T-cell (primary cell): Measurements from ENCODE around the gene TNRC6C. TPM values are rescaled to one million over a fixed set of nuclear protein-coding genes. Genes with fewer than 3 reads are reported as not detected.

Source experiments
- ATAC-seq, 4 experiments: fragments of 200-7000 bp in 3 of 4; fragments of 150-1000 bp in 1 of 4; cut with Tn5 transposase; replicated peaks in 1 of 4; 1 replicate in 3 of 4; 2 replicates in 1 of 4; pipeline ENCODE4 v1.10.0; 2021; ENCODE audit warnings: moderate library complexity in 3 of 4, mild to moderate bottlenecking in 2 of 4, moderate number of reproducible peaks in 1 of 4
- CTCF ChIA-PET, 2 donors: fragments of 300-600 bp; sonication (Branson Sonifier 250); formaldehyde crosslinking; loops; one replicate each; lab custom pipeline; 2022; ENCODE audit warnings: antibody characterized with exemption in 2 of 2; lab: Charles Lee
- POLR2A ChIA-PET, 2 donors: fragments of 300-600 bp; sonication (Branson Sonifier 250); formaldehyde crosslinking; loops; one replicate each; lab custom pipeline; 2022; ENCODE audit warnings: antibody characterized with exemption in 2 of 2; lab: Charles Lee
- DNase-seq, 35 experiments: peaks; one replicate each; pipeline versions ENCODE4 v3.0.0 to v3.0.0-alpha.2; 2013 to 2023
- H3K27ac ChIP-seq: one replicate; pipeline ENCODE4 v1.5.1; 2013; ENCODE audit warnings: low read length
- H3K27me3 ChIP-seq, 2 experiments: replicated peaks in 1 of 2; 1 replicate in 1 of 2; 2 replicates in 1 of 2; pipeline versions ENCODE4 v1.6.1 to v1.7.0; 2013; ENCODE audit warnings: low read length in 1 of 2, mixed read lengths in 1 of 2; ENCODE audit not compliant: control insufficient read depth in 2 of 2, insufficient read depth in 2 of 2; ENCODE audit errors: extremely low read depth in 1 of 2
- H3K36me3 ChIP-seq, 2 donors: 1 replicate in 1 of 2; 2 replicates in 1 of 2; pipeline versions ENCODE4 v1.6.1 to v1.7.0; 2013; ENCODE audit warnings: low read length in 1 of 2; ENCODE audit not compliant: control insufficient read depth in 2 of 2, insufficient read depth in 1 of 2; ENCODE audit errors: extremely low read depth in 1 of 2
- H3K4me1 ChIP-seq, 2 experiments: 1 replicate in 1 of 2; 2 replicates in 1 of 2; pipeline versions ENCODE4 v1.6.1 to v1.7.0; 2013; ENCODE audit warnings: low read length in 2 of 2, mixed read lengths in 1 of 2; ENCODE audit not compliant: insufficient read depth in 2 of 2, control insufficient read depth in 1 of 2; ENCODE audit errors: extremely low read depth in 1 of 2
- H3K4me3 ChIP-seq, 2 donors: 1 replicate in 1 of 2; 2 replicates in 1 of 2; pipeline versions ENCODE4 v1.5.1 to v1.7.0; 2013; ENCODE audit warnings: mild to moderate bottlenecking in 2 of 2, low read length in 1 of 2, moderate library complexity in 1 of 2; ENCODE audit not compliant: control insufficient read depth in 1 of 2; ENCODE audit errors: extremely low read depth in 1 of 2
- H3K9me3 ChIP-seq: 2 replicates; pipeline ENCODE4 v1.7.0; 2013
- H3K27ac Mint-ChIP-seq, 2 donors: one replicate each; pipeline ENCODE4 v1.8.0; 2020 to 2021; ENCODE audit warnings: mild to moderate bottlenecking in 2 of 2, mixed read lengths in 2 of 2
- H3K27me3 Mint-ChIP-seq, 2 donors: one replicate each; pipeline ENCODE4 v1.8.0; 2021 to 2022; ENCODE audit warnings: mixed read lengths in 2 of 2
- H3K36me3 Mint-ChIP-seq: one replicate; pipeline ENCODE4 v1.8.0; 2021; ENCODE audit warnings: mixed read lengths
- H3K4me1 Mint-ChIP-seq, 3 donors: one replicate each; pipeline ENCODE4 v1.8.0; 2020 to 2022; ENCODE audit warnings: mixed read lengths in 3 of 3, mild to moderate bottlenecking in 1 of 3
- H3K4me3 Mint-ChIP-seq, 3 donors: one replicate each; pipeline ENCODE4 v1.8.0; 2020 to 2022; ENCODE audit warnings: mild to moderate bottlenecking in 3 of 3, mixed read lengths in 3 of 3, moderate library complexity in 3 of 3
- H3K9me3 Mint-ChIP-seq, 3 donors: one replicate each; pipeline ENCODE4 v1.8.0; 2020 to 2022; ENCODE audit warnings: mixed read lengths in 3 of 3
- WGBS: methylation state at CpG from one replicate; pipeline ENCODE4 v1.1.5; 2013; ENCODE audit warnings: missing lambda C conversion rate; ENCODE audit not compliant: insufficient coverage; 5-methylcytosine and 5-hydroxymethylcytosine counted together
- total RNA-seq, 35 experiments: library from RNA in 6 of 35; stranded (reverse) in 6 of 35; fragments of 120-200 nt in 1 of 35; gene quantifications; one replicate each; pipeline versions ENCODE4 v1.2.1 to v1.2.4 and lab custom pipeline; 2013 to 2026

Gene TNRC6C
- total RNA-seq, 5 donors from 2014 or later (not counting 1 experiment from before 2014, with no cell fraction given): 87.1 to 116 (median 94.3) TPM

- under 1% methylated on average over 21 of the region's 39 CpGs for WGBS
- ATAC-seq: no peak
- Mint-ChIP-seq H3K4me1 (peaks cover 48 to 61% (median 51%) of the 10 kb centered on the region in 3 donors), H3K36me3 (peaks cover 12% of the 10 kb centered on the region), H3K27ac (peak overlapping the region; percentile 91 to 95), H3K27me3 (no peaks in the 10 kb centered on the region), H3K9me3 (no peaks in the 10 kb centered on the region), H3K4me3 (peak overlapping the region; percentile 91 to 99 (median 99))
- peak overlapping the region; percentile 66 for H3K27ac ChIP-seq
- peaks cover 8 to 53% of the 10 kb centered on the region in 2 donors for H3K36me3 ChIP-seq
- H3K4me3 ChIP-seq: peak overlapping the region; percentile 83 to 91
- H3K4me1 ChIP-seq: peaks cover 43 to 73% of the 10 kb centered on the region in 2 experiments
- no peaks in the 10 kb centered on the region for H3K9me3 ChIP-seq
- CTCF ChIA-PET: no interaction called here
- POLR2A ChIA-PET: interaction anchor here in 1 of 2 donors (0.6 to 0.8 kb wide), 2 partner anchors 9 to 12 kb away, joined by 4 to 6 read pairs; no protein-coding TSS in a partner anchor
- no peaks in the 10 kb centered on the region for H3K27me3 ChIP-seq
- peak in 2 of 35 experiments; percentile 26 to 43 for DNase-seq
Measured at GRCh38 chr17:78127888-78128550, 169.5 kb downstream of the TNRC6C start.

DNA sequence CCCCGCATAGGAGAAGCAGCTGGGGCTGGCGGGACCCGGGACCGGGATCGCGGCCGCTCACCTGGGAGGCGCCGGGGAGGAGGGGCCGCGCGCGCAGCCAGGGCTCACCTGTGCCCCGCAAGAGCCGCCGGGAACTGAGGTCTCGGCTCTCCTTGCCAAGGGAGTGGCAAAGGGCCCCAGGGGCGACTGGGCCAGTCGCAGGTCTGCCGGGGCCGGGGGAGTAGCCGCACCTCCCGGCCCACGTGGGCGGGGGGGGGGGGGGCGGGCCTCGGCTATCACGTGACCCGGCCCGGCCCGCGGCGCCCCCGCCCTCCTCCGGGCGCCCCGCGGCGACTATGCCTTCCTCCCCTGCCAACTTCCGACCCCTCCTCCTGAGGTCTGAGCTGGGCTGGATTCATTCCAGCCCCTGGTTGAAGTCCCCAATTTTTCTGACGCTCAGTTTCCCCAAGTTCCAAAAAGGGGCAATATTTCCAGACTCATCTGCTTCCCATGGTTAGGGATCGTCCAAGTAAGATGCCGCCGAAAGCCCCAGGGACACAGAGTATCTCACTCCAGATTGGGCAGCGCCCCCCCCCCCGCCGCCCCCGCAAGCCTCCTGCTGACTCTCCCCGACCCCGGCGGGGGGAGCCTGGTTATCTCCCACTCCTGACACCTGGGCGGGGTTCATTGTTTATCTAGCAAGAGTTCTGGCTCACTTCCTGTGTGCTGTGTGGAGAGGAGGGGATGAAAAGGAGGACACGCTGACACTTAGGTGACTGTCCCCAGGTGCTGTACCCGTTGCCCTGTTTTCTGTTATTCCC is 170.2 kb downstream of the TNRC6C start, which contains the start of gene TMC6:
Gene TMC6 (minus strand): TSS at position 205 of the 800 bp plus-strand sequence. CDS start 1,923 bp downstream, outside the sequence.
- peaks cover 42 to 73% of the 10 kb centered on the region in 2 experiments for H3K4me1 ChIP-seq
- under 1% methylated on average over 26 of the region's 54 CpGs for WGBS
- no peaks in the 10 kb centered on the region for H3K27me3 Mint-ChIP-seq
- H3K36me3 Mint-ChIP-seq: peaks cover 5% of the 10 kb centered on the region
- POLR2A ChIA-PET: interaction anchor here (0.6 to 0.8 kb wide), 4 partner anchors 8 to 225 kb away, joined by 4 to 9 read pairs (median 8); no protein-coding TSS in a partner anchor
- H3K9me3 ChIP-seq: no peaks in the 10 kb centered on the region
- H3K36me3 ChIP-seq: peaks cover 8 to 53% of the 10 kb centered on the region in 2 donors
- peak within 1 kb of the TSS; percentile 97 to 100 for H3K27ac Mint-ChIP-seq
- H3K27me3 ChIP-seq: no peaks in the 10 kb centered on the region
- peak within 1 kb of the TSS; percentile 83 to 92 for H3K4me3 ChIP-seq
- CTCF ChIA-PET: interaction anchor here in 1 of 2 donors (0.6 kb wide), 1 partner anchor 12 kb away, joined by 6 read pairs; no protein-coding TSS in a partner anchor
- H3K4me3 Mint-ChIP-seq: peak within 1 kb of the TSS; percentile 98 to 99 (median 99)
- DNase-seq: peak; percentile 59 to 88 (median 75)
- H3K4me1 Mint-ChIP-seq: peaks cover 48 to 61% (median 51%) of the 10 kb centered on the region in 3 donors
- no peaks in the 10 kb centered on the region for H3K9me3 Mint-ChIP-seq
- ATAC-seq: peak; percentile 29 to 42 (median 34)
- peak within 1 kb of the TSS; percentile 79 for H3K27ac ChIP-seq

GRCh38 chr17:78129351-78130089 is 171.0 kb downstream of the TNRC6C start:
- WGBS: 10% methylated on average over 4 of the region's 4 CpGs
- ATAC-seq (peak; percentile 2 to 4 (median 2)), DNase-seq (peak in 26 of 35 experiments; percentile 44 to 80 (median 61))
- Histone ChIP-seq H3K9me3 (no peaks in the 10 kb centered on the region), H3K27me3 (no peaks in the 10 kb centered on the region), H3K4me3 (peak overlapping the region; percentile 83 to 92), H3K36me3 (peaks cover 6 to 53% of the 10 kb centered on the region in 2 donors), H3K4me1 (peaks cover 43 to 73% of the 10 kb centered on the region in 2 experiments), H3K27ac (peak overlapping the region; percentile 79)
- no peaks in the 10 kb centered on the region for H3K9me3 Mint-ChIP-seq
- peaks cover 48 to 61% (median 54%) of the 10 kb centered on the region in 3 donors for H3K4me1 Mint-ChIP-seq
- H3K27ac Mint-ChIP-seq: peak overlapping the region; percentile 97 to 100
- CTCF ChIA-PET: interaction anchor here in 1 of 2 donors (0.6 to 1.3 kb wide), 2 partner anchors 11 kb away, joined by 4 to 6 read pairs; no protein-coding TSS in a partner anchor
- POLR2A ChIA-PET: interaction anchor here (0.6 kb wide), 2 partner anchors 9 to 224 kb away, joined by 9 read pairs; no protein-coding TSS in a partner anchor
- H3K4me3 Mint-ChIP-seq: peak overlapping the region; percentile 98 to 99 (median 99)
- no peaks in the 10 kb centered on the region for H3K27me3 Mint-ChIP-seq
- H3K36me3 Mint-ChIP-seq: peaks cover 9% of the 10 kb centered on the region

GRCh38 chr17:78130090-78130436 is 171.6 kb downstream of the TNRC6C start:
- DNase-seq (peak in 1 of 35 experiments; percentile 54), ATAC-seq (peak in 1 of 4 experiments; percentile 11)
- Mint-ChIP-seq H3K9me3 (no peaks in the 10 kb centered on the region), H3K4me3 (peak overlapping the region; percentile 98 to 99 (median 99)), H3K4me1 (peaks cover 54 to 63% (median 56%) of the 10 kb centered on the region in 3 donors), H3K27ac (peak overlapping the region; percentile 97 to 100), H3K36me3 (peaks cover 9% of the 10 kb centered on the region), H3K27me3 (no peaks in the 10 kb centered on the region)
- peak overlapping the region; percentile 79 for H3K27ac ChIP-seq
- peaks cover under 1 to 53% of the 10 kb centered on the region in 2 donors for H3K36me3 ChIP-seq
- H3K4me1 ChIP-seq: peaks cover 43 to 73% of the 10 kb centered on the region in 2 experiments
- WGBS: 5% methylated on average over 2 of the region's 5 CpGs
- H3K9me3 ChIP-seq: no peaks in the 10 kb centered on the region
- CTCF ChIA-PET: interaction anchor here in 1 of 2 donors (0.8 to 1.3 kb wide), 2 partner anchors 9 to 10 kb away, joined by 4 to 5 read pairs; no protein-coding TSS in a partner anchor
- H3K27me3 ChIP-seq: no peaks in the 10 kb centered on the region
- POLR2A ChIA-PET: no interaction called here
- H3K4me3 ChIP-seq: peak overlapping the region; percentile 83 to 92

DNA sequence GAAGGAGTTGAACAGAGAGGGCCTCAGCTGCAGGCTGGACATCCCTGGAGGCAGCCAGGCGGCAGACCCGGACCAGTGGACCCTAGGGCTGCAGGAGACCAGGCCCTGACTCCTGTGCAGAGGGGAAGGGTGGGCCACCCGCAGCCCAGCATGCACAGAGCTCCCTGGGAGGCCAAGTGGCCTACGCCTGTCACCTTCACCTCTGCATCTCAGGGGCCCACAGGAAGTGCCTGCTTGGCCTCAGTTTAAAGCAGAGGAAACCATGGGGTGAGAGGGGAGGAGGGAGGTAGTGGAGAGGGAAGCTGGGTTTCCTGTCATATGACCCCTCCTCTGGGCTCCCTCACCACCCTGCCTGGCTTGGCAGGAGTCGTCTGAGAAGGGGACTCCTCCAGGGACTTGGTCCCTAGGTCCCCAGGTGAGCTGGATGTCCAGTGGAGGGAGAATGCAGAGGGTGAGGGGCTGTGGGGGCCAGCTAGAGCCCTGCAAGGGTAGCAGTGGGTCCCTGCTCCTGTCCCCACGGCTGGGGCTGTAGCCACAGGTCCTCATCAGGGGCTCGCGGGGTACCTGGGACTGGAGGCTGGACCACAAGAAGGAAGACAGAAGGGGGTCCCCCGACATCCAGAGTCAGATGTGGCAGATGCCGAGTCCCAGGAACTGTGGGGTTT is 172.1 kb downstream of the TNRC6C start, which contains the start of gene TMC8:
Gene TMC8 (plus strand): TSS at position 335 of the 665 bp plus-strand sequence. CDS start 818 bp downstream, outside the sequence.
- Histone ChIP-seq H3K4me1 (peaks cover 38 to 73% of the 10 kb centered on the region in 2 experiments), H3K4me3 (peak within 1 kb of the TSS; percentile 83 to 92), H3K36me3 (peaks cover 5 to 53% of the 10 kb centered on the region in 2 donors), H3K9me3 (no peaks in the 10 kb centered on the region), H3K27ac (peak within 1 kb of the TSS; percentile 79), H3K27me3 (no peaks in the 10 kb centered on the region)
- CTCF ChIA-PET: interaction anchor here in 1 of 2 donors (0.8 to 1.3 kb wide), 2 partner anchors 10 kb away, joined by 4 to 5 read pairs; no protein-coding TSS in a partner anchor
- Mint-ChIP-seq H3K36me3 (peaks cover 13% of the 10 kb centered on the region), H3K4me1 (peaks cover 58 to 63% (median 59%) of the 10 kb centered on the region in 3 donors), H3K9me3 (no peaks in the 10 kb centered on the region), H3K4me3 (peak within 1 kb of the TSS; percentile 98 to 99 (median 99)), H3K27me3 (no peaks in the 10 kb centered on the region), H3K27ac (peak within 1 kb of the TSS; percentile 97 to 100)
- DNase-seq (peak; percentile 70 to 92 (median 83)), ATAC-seq (peak; percentile 50 to 66 (median 52))
- 2% methylated on average over 7 of the region's 10 CpGs for WGBS
- POLR2A ChIA-PET: no interaction called here
